Activated CD4-positive, alpha-beta memory T cell treated with anti-CD3 and anti-CD28 coated beads for 36 hours (primary cell): ENCODE measurements around the gene MROH2A. TPM values are rescaled to one million over a fixed set of nuclear protein-coding genes. Genes with fewer than 3 reads are reported as not detected.

Source experiments
- CTCF ChIA-PET: fragments of 350-600 bp; sonication (Branson Sonifier 250); formaldehyde crosslinking; loops from one replicate; lab custom pipeline; 2021; ENCODE audit warnings: antibody characterized with exemption, inconsistent platforms; lab: Charles Lee
- POLR2A ChIA-PET: fragments of 350-600 bp; sonication (Branson Sonifier 250); formaldehyde crosslinking; loops from one replicate; lab custom pipeline; 2021; ENCODE audit warnings: antibody characterized with exemption; lab: Charles Lee
- DNase-seq: peaks from one replicate; pipeline ENCODE4 v3.0.0-alpha.2; 2020
- H3K27ac Mint-ChIP-seq: one replicate; pipeline ENCODE4 v1.8.0; 2021; ENCODE audit warnings: mixed read lengths
- H3K27me3 Mint-ChIP-seq: one replicate; pipeline ENCODE4 v1.8.0; 2021; ENCODE audit warnings: mixed read lengths
- H3K36me3 Mint-ChIP-seq: one replicate; pipeline ENCODE4 v1.8.0; 2021; ENCODE audit warnings: mixed read lengths
- H3K4me1 Mint-ChIP-seq: one replicate; pipeline ENCODE4 v1.8.0; 2021; ENCODE audit warnings: low read depth, mixed read lengths
- H3K4me3 Mint-ChIP-seq: one replicate; pipeline ENCODE4 v1.8.0; 2021; ENCODE audit warnings: mild to moderate bottlenecking, mixed read lengths
- H3K9me3 Mint-ChIP-seq: one replicate; pipeline ENCODE4 v1.8.0; 2021; ENCODE audit warnings: mixed read lengths
- intact Hi-C: fragments of 100-400 bp; cut with micrococcal nuclease; formaldehyde crosslinking; loops from one replicate; pipeline ENCODE4 v1.15.1; 2023
- total RNA-seq, 2 experiments: library from RNA; stranded (reverse); gene quantifications; one replicate each; pipeline ENCODE4 v1.2.3, GENCODE V29; 2021

MROH2A gene
- total RNA-seq, 2 experiments from 2014 or later = not detected

GRCh38 chr2:233795735-233796171 lies 17.6 kb downstream of the MROH2A start:
- DNase-seq = peak; percentile 1
- H3K27me3 Mint-ChIP-seq = no peaks in the 10 kb centered on the region
- no peak overlapping the region for H3K27ac Mint-ChIP-seq
- no peak overlapping the region for H3K4me3 Mint-ChIP-seq
- CTCF ChIA-PET = no interaction called here
- intact Hi-C loops = no loop called here
- H3K36me3 Mint-ChIP-seq = no peaks in the 10 kb centered on the region
- POLR2A ChIA-PET = no interaction called here
- H3K4me1 Mint-ChIP-seq = no peaks in the 10 kb centered on the region
- H3K9me3 Mint-ChIP-seq = no peaks in the 10 kb centered on the region

- POLR2A ChIA-PET = no interaction called here
- CTCF ChIA-PET = no interaction called here
- H3K4me1 Mint-ChIP-seq = no peaks in the 10 kb centered on the region
These were observed 18.1 kb downstream of the MROH2A start for GRCh38 chr2:233796254-233796653.

GRCh38 chr2:233798335-233799086 lies 20.4 kb downstream of the MROH2A start:
- H3K27ac Mint-ChIP-seq = no peak overlapping the region
- DNase-seq = peak; percentile 1
- H3K4me1 Mint-ChIP-seq = no peaks in the 10 kb centered on the region
- H3K36me3 Mint-ChIP-seq = no peaks in the 10 kb centered on the region
- H3K27me3 Mint-ChIP-seq = no peaks in the 10 kb centered on the region
- ChIA-PET CTCF (no interaction called here), POLR2A (no interaction called here)
- intact Hi-C loops = no loop called here
- H3K4me3 Mint-ChIP-seq = no peak overlapping the region
- H3K9me3 Mint-ChIP-seq = no peaks in the 10 kb centered on the region

More at GRCh38 chr2:233796254-233796653, 18.1 kb downstream of the MROH2A start:
- DNase-seq = no peak
- Mint-ChIP-seq H3K36me3 (no peaks in the 10 kb centered on the region), H3K27ac (no peak overlapping the region), H3K4me3 (no peak overlapping the region), H3K27me3 (no peaks in the 10 kb centered on the region), H3K9me3 (no peaks in the 10 kb centered on the region)
- intact Hi-C loops = no loop called here

GRCh38 chr2:233799087-233799665 lies 21.0 kb downstream of the MROH2A start:
- no peak overlapping the region for H3K4me3 Mint-ChIP-seq
- H3K4me1 Mint-ChIP-seq = no peaks in the 10 kb centered on the region
- intact Hi-C loops = no loop called here
- ChIA-PET CTCF (no interaction called here), POLR2A (no interaction called here)
- H3K27ac Mint-ChIP-seq = no peak overlapping the region
- DNase-seq = no peak
- no peaks in the 10 kb centered on the region for H3K36me3 Mint-ChIP-seq
- H3K27me3 Mint-ChIP-seq = peaks cover under 1% of the 10 kb centered on the region
- no peaks in the 10 kb centered on the region for H3K9me3 Mint-ChIP-seq

GRCh38 chr2:233799716-233800115 lies 21.6 kb downstream of the MROH2A start:
- Mint-ChIP-seq H3K9me3 (no peaks in the 10 kb centered on the region), H3K4me1 (no peaks in the 10 kb centered on the region), H3K4me3 (no peak overlapping the region), H3K27me3 (peaks cover 2% of the 10 kb centered on the region), H3K27ac (no peak overlapping the region), H3K36me3 (no peaks in the 10 kb centered on the region)
- DNase-seq = peak; percentile 4
- POLR2A ChIA-PET = no interaction called here
- CTCF ChIA-PET = no interaction called here
- intact Hi-C loops = no loop called here

GRCh38 chr2:233800208-233800607 lies 22.1 kb downstream of the MROH2A start:
- Mint-ChIP-seq H3K27ac (no peak overlapping the region), H3K27me3 (peaks cover 2% of the 10 kb centered on the region), H3K4me3 (no peak overlapping the region), H3K36me3 (no peaks in the 10 kb centered on the region), H3K4me1 (no peaks in the 10 kb centered on the region), H3K9me3 (no peaks in the 10 kb centered on the region)
- POLR2A ChIA-PET = no interaction called here
- intact Hi-C loops = no loop called here
- CTCF ChIA-PET = no interaction called here
- DNase-seq = no peak

- H3K36me3 Mint-ChIP-seq = no peaks in the 10 kb centered on the region
- no peak overlapping the region for H3K4me3 Mint-ChIP-seq
- H3K27ac Mint-ChIP-seq = no peak overlapping the region
- H3K4me1 Mint-ChIP-seq = no peaks in the 10 kb centered on the region
- ChIA-PET POLR2A (no interaction called here), CTCF (no interaction called here)
- peak; percentile 25 for DNase-seq
- intact Hi-C loops = no loop called here
- peaks cover 2% of the 10 kb centered on the region for H3K27me3 Mint-ChIP-seq
- no peaks in the 10 kb centered on the region for H3K9me3 Mint-ChIP-seq
These were observed 23.4 kb downstream of the MROH2A start for GRCh38 chr2:233801357-233802131.

GRCh38 chr2:233802132-233802815 lies 24.1 kb downstream of the MROH2A start:
- ChIA-PET CTCF (no interaction called here), POLR2A (no interaction called here)
- intact Hi-C loops = no loop called here
- DNase-seq = peak; percentile 3
- H3K9me3 Mint-ChIP-seq = no peaks in the 10 kb centered on the region
- H3K36me3 Mint-ChIP-seq = no peaks in the 10 kb centered on the region
- no peaks in the 10 kb centered on the region for H3K4me1 Mint-ChIP-seq
- peaks cover 2% of the 10 kb centered on the region for H3K27me3 Mint-ChIP-seq
- no peak overlapping the region for H3K4me3 Mint-ChIP-seq
- no peak overlapping the region for H3K27ac Mint-ChIP-seq

- CTCF ChIA-PET = no interaction called here
- H3K27me3 Mint-ChIP-seq = peaks cover 2% of the 10 kb centered on the region
- DNase-seq = peak; percentile 1
- H3K27ac Mint-ChIP-seq = no peak overlapping the region
- no peaks in the 10 kb centered on the region for H3K9me3 Mint-ChIP-seq
- H3K36me3 Mint-ChIP-seq = no peaks in the 10 kb centered on the region
- intact Hi-C loops = no loop called here
- POLR2A ChIA-PET = no interaction called here
- H3K4me1 Mint-ChIP-seq = no peaks in the 10 kb centered on the region
- no peak overlapping the region for H3K4me3 Mint-ChIP-seq
These were observed 25.3 kb downstream of the MROH2A start for GRCh38 chr2:233803292-233803911.

GRCh38 chr2:233803994-233804393 lies 25.9 kb downstream of the MROH2A start:
- ChIA-PET CTCF (no interaction called here), POLR2A (no interaction called here)
- H3K36me3 Mint-ChIP-seq = no peaks in the 10 kb centered on the region
- H3K4me1 Mint-ChIP-seq = no peaks in the 10 kb centered on the region
- peaks cover 2% of the 10 kb centered on the region for H3K27me3 Mint-ChIP-seq
- no peaks in the 10 kb centered on the region for H3K9me3 Mint-ChIP-seq
- H3K4me3 Mint-ChIP-seq = no peak overlapping the region
- no peak overlapping the region for H3K27ac Mint-ChIP-seq
- intact Hi-C loops = no loop called here
- no peak for DNase-seq

GRCh38 chr2:233807215-233807865 lies 29.2 kb downstream of the MROH2A start:
- Mint-ChIP-seq H3K9me3 (no peaks in the 10 kb centered on the region), H3K4me1 (no peaks in the 10 kb centered on the region), H3K36me3 (no peaks in the 10 kb centered on the region), H3K27ac (no peak overlapping the region), H3K4me3 (no peak overlapping the region), H3K27me3 (peaks cover 8% of the 10 kb centered on the region)
- DNase-seq = peak; percentile 4
- POLR2A ChIA-PET = no interaction called here
- intact Hi-C loops = no loop called here
- CTCF ChIA-PET = no interaction called here
